HG02840 (cell line): ENCODE data around the gene HABP4.
A peak's percentile ranks its signal among the peaks of the same experiment; 100 is the strongest.

Experiments used
- ATAC-seq: cut with Tn5 transposase; IDR thresholded peaks from one replicate; pipeline ENCODE4 v1.9.1; 2021; ENCODE audit warnings: mild to moderate bottlenecking, moderate library complexity, moderate number of reproducible peaks; ENCODE audit not compliant: unreplicated experiment, low FRiP score

HABP4 gene

GRCh38 chr9:96467784-96468183 is 17.8 kb downstream of the HABP4 start:
- ATAC-seq, result no peak

- ATAC-seq, result no peak
These were observed 26.0 kb downstream of the HABP4 start for GRCh38 chr9:96476013-96476412.

DNA sequence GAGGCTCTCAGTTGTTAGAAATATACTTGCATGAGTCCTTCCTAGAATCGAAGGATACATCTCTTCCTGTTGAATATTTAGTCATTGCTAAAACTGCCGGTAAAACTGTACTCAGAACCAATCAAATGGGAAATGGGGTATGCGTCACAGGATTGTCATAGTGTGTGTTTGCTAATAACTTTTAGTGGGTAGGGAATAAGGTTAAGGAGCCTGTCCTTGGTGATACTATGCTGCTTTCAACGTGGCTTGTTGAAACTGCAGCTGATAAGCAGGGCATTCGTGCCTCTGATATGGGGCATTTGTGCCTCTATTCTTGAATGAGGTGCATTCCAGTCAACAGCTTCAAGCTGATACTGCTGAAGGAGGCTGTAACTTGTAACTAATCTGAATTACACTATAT is 26.6 kb downstream of the HABP4 start:
- no peak for ATAC-seq

DNA sequence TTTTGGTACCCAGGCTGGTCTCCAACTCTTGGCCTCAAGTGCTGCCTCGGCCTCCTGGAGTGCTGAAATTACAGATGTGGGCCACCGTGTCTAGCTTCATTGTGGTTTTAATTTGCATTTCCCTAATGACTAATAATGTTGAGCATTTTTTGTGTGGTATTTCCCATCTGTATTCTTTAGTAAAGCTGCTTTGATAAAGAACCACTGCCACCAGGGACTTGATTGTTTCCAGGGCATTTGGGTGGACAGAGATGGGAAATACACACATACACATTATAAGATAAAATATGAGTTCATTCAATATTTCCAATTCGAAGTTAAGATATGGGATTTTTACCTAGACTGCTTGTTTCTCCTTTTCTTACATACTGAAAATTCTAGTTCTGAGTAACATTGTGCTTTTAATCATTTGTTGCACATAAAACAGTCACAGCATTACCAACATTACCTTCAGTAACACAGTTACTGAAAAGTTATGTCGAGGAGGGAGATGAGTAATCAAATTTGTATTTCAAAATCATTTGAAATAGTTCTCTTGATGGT is 28.9 kb downstream of the HABP4 start:
- ATAC-seq, result peak; percentile 74

DNA sequence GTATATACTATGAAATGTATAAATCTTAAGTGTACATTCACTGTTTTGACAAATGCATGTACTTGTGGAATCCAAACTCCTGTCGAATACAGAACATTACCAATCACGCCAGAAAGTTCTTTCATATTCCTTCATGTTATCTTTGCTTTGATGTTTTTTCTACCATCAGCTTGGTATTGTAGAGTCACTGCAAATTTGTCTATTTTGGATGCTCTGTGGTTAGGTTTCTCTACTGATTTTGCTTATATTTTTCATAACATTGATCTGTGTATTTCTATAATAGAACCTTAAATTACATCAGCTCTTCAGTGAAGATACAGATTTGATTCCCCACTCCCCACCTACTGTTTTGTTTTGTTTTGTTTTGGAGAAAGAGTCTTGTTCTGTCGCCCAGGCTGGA is 30.8 kb downstream of the HABP4 start:
- no peak for ATAC-seq

DNA sequence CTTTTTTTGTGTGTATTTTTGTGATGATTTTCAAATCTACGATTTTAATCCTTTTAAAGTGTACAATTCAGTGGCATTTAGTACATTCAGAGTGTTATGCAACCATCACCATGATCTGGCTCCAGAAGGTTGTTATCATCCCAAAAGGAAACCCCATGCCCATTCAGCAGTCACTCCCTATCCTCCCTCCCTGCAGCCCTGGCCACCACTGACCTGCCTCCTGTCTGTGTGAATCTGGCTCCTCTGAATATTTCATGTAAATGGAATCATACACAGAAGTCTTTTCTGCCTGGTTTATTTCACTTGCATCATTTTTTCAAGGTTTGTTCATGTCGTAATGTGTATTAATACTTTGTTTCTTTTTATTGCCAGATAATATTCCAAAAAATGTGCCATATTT is 32.5 kb downstream of the HABP4 start:
- no peak for ATAC-seq

DNA sequence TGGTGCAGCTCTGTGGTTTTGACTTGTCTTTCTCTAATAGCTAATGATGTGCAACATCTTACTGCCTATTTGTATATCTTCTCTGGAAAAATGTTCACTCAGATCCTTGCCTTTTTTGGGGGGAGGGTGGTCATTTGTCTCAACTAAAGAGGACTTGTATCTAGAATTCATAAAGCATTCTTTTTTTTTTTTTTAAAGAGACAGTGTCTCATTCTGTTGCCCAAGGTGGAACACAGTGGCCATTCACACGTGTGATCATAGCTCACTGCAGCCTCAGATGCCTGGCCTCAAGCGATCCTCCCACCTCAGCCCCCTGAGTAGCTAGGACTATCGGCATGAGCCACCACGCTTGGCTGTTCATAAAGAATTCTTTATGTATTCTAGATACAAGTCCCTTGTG is 33.2 kb downstream of the HABP4 start:
- no peak for ATAC-seq

DNA sequence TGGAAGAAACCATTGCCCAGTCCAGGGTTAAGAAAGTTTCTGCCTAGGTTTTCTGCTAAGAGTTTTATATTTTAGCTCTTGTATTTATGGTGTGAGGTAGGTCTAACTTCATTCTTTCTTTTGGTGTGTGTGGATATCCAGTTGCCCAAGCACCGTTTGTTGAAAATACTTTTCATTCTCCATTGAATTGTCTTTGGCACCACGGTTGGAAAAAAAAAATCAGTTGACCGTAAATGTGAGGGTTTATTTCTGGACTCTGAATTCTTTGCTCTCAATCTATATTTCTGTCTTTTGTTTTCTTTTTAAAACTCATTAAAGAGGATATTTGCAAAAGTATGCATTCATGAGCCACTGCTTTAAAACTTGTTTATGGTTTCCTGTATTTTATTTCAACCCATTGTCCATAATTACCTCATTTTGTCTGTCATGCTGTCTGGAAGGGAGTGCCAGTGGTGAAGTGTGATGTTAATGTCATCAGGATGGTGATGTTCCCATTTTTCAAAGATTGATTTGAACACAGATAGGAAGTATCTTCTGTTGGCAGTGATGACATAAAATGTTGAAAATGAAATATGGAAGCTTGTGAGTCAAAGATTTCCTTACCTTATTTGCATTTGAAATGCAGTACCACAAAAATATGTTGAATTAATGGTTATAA is 33.9 kb downstream of the HABP4 start:
- no peak for ATAC-seq

- peak; percentile 85 for ATAC-seq
These were observed 34.6 kb downstream of the HABP4 start for GRCh38 chr9:96484521-96484931.

- no peak for ATAC-seq
These were observed 35.3 kb downstream of the HABP4 start for GRCh38 chr9:96485280-96485679.

GRCh38 chr9:96486386-96487028 is 36.5 kb downstream of the HABP4 start:
- ATAC-seq, result no peak

GRCh38 chr9:96487029-96487396 is 37.0 kb downstream of the HABP4 start:
- no peak for ATAC-seq

- ATAC-seq, result no peak
These were observed 38.0 kb downstream of the HABP4 start for GRCh38 chr9:96487949-96488348.

DNA sequence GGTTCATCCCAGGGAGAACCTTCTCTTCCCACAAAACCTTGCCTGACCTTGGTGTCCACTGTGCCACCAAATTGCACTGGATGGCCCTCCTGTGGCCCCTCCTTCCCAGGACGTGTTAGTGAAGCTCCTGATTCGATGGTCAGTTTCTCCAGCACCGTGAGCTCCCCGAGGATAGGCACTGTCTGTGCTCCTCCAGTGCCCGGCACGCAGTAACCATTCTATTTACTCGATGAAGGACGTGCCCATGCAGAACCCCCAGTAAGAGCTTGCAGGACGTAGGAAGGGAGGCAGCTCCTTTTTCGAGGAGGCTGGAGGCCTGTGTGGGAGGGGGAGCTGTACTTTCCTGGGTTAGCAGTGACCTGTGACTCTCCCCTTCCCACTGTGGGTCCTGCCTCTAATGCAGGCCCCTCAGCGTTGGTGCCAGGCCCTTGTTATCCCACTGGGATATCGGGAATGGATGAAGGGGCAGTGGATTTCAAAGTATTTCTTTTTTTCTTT is 39.6 kb downstream of the HABP4 start:
- ATAC-seq, result no peak

GRCh38 chr9:96490534-96491078 is 40.6 kb downstream of the HABP4 start:
- no peak for ATAC-seq

DNA sequence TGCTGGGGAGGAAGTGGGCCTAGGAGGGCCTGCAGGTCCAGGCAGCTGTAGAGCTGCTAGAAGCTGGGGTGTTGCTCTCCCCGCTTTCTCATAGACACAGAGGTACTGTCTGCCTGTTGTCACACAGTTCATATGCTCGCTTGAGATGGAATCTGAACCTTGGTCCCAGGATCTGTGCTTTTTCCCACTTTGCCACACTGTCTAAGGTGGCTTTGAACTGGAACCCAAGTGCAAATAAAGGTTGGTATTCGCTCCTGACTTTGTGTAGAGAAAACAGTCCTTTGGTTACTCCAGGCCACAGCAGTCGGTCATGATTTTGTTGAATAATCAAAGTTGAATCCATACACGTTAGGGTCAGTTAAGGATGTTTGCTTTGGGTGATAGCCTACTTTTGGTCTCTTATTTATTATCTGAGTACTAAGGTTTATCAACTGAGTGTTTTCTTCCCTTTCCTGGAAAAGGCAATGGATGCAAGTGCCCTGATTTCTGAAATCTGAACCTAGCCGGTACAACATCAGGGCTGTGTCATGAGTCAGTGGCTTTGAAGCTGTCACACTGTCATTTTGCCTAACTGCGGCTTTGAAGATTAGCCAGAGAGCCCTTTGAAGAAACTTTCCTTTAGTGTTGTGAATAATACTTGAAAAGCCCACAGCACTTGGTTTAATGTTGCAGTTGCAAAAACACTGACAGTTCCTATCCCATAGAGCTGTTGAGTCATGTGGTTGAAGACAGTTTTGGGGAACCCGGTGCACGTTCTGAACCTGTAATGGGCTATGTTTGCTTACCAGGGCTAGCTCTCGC is 41.3 kb downstream of the HABP4 start:
- ATAC-seq, result no peak

- ATAC-seq, result no peak
These were observed 42.0 kb downstream of the HABP4 start for GRCh38 chr9:96491880-96492525.

- no peak for ATAC-seq
These were observed 43.1 kb downstream of the HABP4 start for GRCh38 chr9:96492993-96493531.

- ATAC-seq, result no peak
These were observed 43.8 kb downstream of the HABP4 start for GRCh38 chr9:96493757-96494156.

- ATAC-seq, result no peak
These were observed 44.3 kb downstream of the HABP4 start for GRCh38 chr9:96494215-96494800.
